PC-9 (cell line): ENCODE results near the gene TBC1D22A.

Experiments used
- EZH2 ChIP-seq: fragments of 200-600 bp; sonication (generic); IDR thresholded peaks from 2 replicates; pipeline ENCODE4 v1.8.0; 2017; ENCODE audit warnings: antibody characterized with exemption, low read depth
- TF ChIP-seq, protein P1 (sequence below): fragments of 200-600 bp; sonication (generic); conservative IDR thresholded peaks from 2 replicates; pipeline ENCODE4 v1.6.1; 2017; ENCODE audit warnings: mixed run types, antibody characterized with exemption, mild to moderate bottlenecking, moderate library complexity

DNA sequence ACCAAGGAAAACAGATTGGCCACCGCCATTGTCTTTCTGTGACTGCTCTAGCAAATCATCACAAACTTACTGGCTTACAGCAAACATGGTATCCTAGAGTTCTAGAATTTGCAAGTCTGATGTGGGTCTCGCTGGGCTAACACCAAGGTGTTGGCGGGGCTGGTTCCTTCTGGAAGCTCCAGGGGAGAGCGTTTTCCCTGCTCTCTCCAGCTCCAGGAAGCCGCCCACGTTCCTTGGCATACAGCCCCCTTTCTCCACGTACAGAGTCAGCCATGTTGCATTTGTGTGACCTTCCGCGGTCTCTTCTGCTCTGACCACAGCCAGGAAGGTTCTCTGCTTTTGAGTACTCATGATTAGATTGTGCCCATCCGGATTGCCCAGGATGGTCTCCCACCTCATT is 27.5 kb downstream of the TBC1D22A start:
- TF ChIP-seq, protein P1, sequence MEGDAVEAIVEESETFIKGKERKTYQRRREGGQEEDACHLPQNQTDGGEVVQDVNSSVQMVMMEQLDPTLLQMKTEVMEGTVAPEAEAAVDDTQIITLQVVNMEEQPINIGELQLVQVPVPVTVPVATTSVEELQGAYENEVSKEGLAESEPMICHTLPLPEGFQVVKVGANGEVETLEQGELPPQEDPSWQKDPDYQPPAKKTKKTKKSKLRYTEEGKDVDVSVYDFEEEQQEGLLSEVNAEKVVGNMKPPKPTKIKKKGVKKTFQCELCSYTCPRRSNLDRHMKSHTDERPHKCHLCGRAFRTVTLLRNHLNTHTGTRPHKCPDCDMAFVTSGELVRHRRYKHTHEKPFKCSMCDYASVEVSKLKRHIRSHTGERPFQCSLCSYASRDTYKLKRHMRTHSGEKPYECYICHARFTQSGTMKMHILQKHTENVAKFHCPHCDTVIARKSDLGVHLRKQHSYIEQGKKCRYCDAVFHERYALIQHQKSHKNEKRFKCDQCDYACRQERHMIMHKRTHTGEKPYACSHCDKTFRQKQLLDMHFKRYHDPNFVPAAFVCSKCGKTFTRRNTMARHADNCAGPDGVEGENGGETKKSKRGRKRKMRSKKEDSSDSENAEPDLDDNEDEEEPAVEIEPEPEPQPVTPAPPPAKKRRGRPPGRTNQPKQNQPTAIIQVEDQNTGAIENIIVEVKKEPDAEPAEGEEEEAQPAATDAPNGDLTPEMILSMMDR, result no peak
- TF ChIP-seq EZH2, result no peak
